ENCODE measurements around the gene HES3. TPM values are rescaled to one million over a fixed set of nuclear protein-coding genes. Genes with fewer than 3 reads are reported as not detected.

The HES3 gene
- total and polyA plus RNA-seq, 3 donors from 2014 or later, result not detected

GRCh38 chr1:6279613-6280383, 35.8 kb downstream of the HES3 start:
- TF ChIP-seq POLR2A (IDR thresholded peaks at IDR 0.05) (no peak), CTCF (IDR thresholded peaks at IDR 0.05) (no peak)
- 93 to 94% methylated on average over 17 to 31 of the region's 31 CpGs for WGBS, 2 donors
- Histone ChIP-seq H3K4me1 (peaks cover 15% of the 10 kb centered on the region), H3K27ac (no peak overlapping the region), H3K9me3 (no peaks in the 10 kb centered on the region), H3K36me3 (ENCODE audit: low read depth, missing control alignments) (no peaks in the 10 kb centered on the region), H3K27me3 (no peaks in the 10 kb centered on the region), H3K4me3 (no peak overlapping the region)
- intact Hi-C loops (cut with DNase I; ENCODE audit: low total_unique reads), result no loop called here
- no peak for DNase-seq

GRCh38 chr1:6280761-6281451, 36.9 kb downstream of the HES3 start:
- no peaks in the 10 kb centered on the region for H3K9me3 ChIP-seq
- no peak overlapping the region for H3K27ac ChIP-seq
- H3K36me3 ChIP-seq (ENCODE audit: low read depth, missing control alignments), result no peaks in the 10 kb centered on the region
- intact Hi-C loops (cut with DNase I; ENCODE audit: low total_unique reads), result no loop called here
- peak; percentile 43 for DNase-seq
- H3K4me3 ChIP-seq, result no peak overlapping the region
- TF ChIP-seq CTCF (IDR thresholded peaks at IDR 0.05) (peak; percentile 10 to 26 (median 14)), POLR2A (IDR thresholded peaks at IDR 0.05) (no peak)
- H3K4me1 ChIP-seq, result peaks cover 12% of the 10 kb centered on the region
- H3K27me3 ChIP-seq, result no peaks in the 10 kb centered on the region
- WGBS, 2 donors, result 76 to 89% methylated on average over 7 to 33 of the region's 33 CpGs

- peaks cover 4% of the 10 kb centered on the region for H3K4me1 ChIP-seq
- intact Hi-C loops (cut with DNase I; ENCODE audit: low total_unique reads), result no loop called here
- no peak for DNase-seq
- H3K27ac ChIP-seq, result no peak overlapping the region
- no peaks in the 10 kb centered on the region for H3K9me3 ChIP-seq
- WGBS, 2 donors, result 84 to 92% methylated on average over 13 to 19 of the region's 19 CpGs
- no peaks in the 10 kb centered on the region for H3K27me3 ChIP-seq
- no peaks in the 10 kb centered on the region for H3K36me3 ChIP-seq (ENCODE audit: low read depth, missing control alignments)
- TF ChIP-seq CTCF (IDR thresholded peaks at IDR 0.05) (no peak), POLR2A (IDR thresholded peaks at IDR 0.05) (no peak)
- H3K4me3 ChIP-seq, result no peak overlapping the region
These were observed 37.8 kb downstream of the HES3 start for GRCh38 chr1:6281511-6282402.

GRCh38 chr1:6282577-6283270, 38.7 kb downstream of the HES3 start:
- H3K27ac ChIP-seq, result no peak overlapping the region
- H3K9me3 ChIP-seq, result no peaks in the 10 kb centered on the region
- intact Hi-C loops (cut with DNase I; ENCODE audit: low total_unique reads), result no loop called here
- no peak for TF ChIP-seq CTCF (IDR thresholded peaks at IDR 0.05)
- no peak for TF ChIP-seq POLR2A (IDR thresholded peaks at IDR 0.05)
- no peaks in the 10 kb centered on the region for H3K36me3 ChIP-seq (ENCODE audit: low read depth, missing control alignments)
- 94 to 95% methylated on average over 17 of the region's 17 CpGs for WGBS, 2 donors
- no peaks in the 10 kb centered on the region for H3K27me3 ChIP-seq
- H3K4me3 ChIP-seq, result no peak overlapping the region
- H3K4me1 ChIP-seq, result peaks cover 4% of the 10 kb centered on the region
- DNase-seq, result no peak

All from testis (tissue), 3 donors.